ENCODE measurements around the gene CALML6. TPM values are rescaled to one million over a fixed set of nuclear protein-coding genes. Genes with fewer than 3 reads are reported as not detected.

Gene CALML6
- total RNA-seq, 4 donors from 2014 or later: 0.57 TPM; not detected in 3

DNA sequence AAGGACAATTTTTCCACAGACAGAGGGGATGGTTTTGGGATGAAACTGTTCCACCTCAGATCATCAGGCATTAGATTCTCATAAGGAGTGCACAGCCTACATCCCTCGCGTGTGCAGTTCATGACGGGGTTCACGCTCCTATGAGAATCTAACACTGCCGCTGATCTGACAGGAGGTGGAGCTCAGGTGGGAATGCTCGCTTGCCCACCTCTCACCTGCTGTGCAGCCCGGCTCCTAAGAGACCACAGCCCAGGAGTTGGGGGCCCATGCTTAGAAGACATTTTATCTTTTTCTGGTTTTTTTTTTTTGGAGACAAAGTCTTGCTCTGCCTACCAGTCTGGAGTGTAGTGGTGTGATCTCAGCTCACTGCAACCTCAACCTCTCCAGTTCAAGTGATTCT lies 40.2 kb upstream of the CALML6 start:
- intact Hi-C loops (cut with DNase I): no loop called here
- TF ChIP-seq POLR2A (IDR thresholded peaks at IDR 0.05): no peak
- TF ChIP-seq, protein P1, sequence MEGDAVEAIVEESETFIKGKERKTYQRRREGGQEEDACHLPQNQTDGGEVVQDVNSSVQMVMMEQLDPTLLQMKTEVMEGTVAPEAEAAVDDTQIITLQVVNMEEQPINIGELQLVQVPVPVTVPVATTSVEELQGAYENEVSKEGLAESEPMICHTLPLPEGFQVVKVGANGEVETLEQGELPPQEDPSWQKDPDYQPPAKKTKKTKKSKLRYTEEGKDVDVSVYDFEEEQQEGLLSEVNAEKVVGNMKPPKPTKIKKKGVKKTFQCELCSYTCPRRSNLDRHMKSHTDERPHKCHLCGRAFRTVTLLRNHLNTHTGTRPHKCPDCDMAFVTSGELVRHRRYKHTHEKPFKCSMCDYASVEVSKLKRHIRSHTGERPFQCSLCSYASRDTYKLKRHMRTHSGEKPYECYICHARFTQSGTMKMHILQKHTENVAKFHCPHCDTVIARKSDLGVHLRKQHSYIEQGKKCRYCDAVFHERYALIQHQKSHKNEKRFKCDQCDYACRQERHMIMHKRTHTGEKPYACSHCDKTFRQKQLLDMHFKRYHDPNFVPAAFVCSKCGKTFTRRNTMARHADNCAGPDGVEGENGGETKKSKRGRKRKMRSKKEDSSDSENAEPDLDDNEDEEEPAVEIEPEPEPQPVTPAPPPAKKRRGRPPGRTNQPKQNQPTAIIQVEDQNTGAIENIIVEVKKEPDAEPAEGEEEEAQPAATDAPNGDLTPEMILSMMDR (IDR thresholded peaks at IDR 0.05): no peak
- Histone ChIP-seq H3K9me3 (no peaks in the 10 kb centered on the region), H3K27me3 (no peaks in the 10 kb centered on the region), H3K36me3 (peaks cover 0 to 58% (median 11%) of the 10 kb centered on the region in 3 donors), H3K4me1 (peaks cover 18 to 99% (median 32%) of the 10 kb centered on the region in 3 donors), H3K4me3 (no peak overlapping the region), H3K27ac (no peak overlapping the region)
- WGBS, 2 donors: 96 to 97% methylated on average over 7 of the region's 7 CpGs
- DNase-seq: no peak

DNA sequence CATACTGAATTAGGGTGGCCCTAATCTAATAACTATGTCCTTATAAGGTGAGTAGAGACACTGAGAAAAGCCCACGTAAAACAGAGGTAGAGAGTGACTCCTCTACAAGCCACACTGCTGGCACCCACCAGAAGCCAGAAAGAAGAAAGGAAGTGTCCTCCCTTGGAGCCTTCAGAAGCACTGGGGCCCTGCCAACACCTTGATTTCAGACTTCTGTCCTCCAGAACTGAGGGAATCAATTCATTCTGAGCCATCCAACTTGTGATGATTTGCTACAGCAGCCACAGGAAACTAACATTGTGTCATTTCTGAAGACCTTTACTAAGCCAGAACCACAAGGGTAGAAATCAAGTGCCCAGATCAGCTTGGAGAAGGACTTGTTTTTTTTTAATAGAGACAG lies 39.1 kb upstream of the CALML6 start:
- Histone ChIP-seq H3K27me3 (no peaks in the 10 kb centered on the region), H3K27ac (no peak overlapping the region), H3K4me1 (peaks cover 27 to 99% (median 36%) of the 10 kb centered on the region in 3 donors), H3K9me3 (no peaks in the 10 kb centered on the region), H3K36me3 (peaks cover 0 to 58% (median 11%) of the 10 kb centered on the region in 3 donors), H3K4me3 (no peak overlapping the region)
- TF ChIP-seq POLR2A (IDR thresholded peaks at IDR 0.05): no peak
- 83 to 100% methylated on average over 1 of the region's 1 CpG for WGBS, 2 donors
- intact Hi-C loops (cut with DNase I): no loop called here
- DNase-seq: no peak

DNA sequence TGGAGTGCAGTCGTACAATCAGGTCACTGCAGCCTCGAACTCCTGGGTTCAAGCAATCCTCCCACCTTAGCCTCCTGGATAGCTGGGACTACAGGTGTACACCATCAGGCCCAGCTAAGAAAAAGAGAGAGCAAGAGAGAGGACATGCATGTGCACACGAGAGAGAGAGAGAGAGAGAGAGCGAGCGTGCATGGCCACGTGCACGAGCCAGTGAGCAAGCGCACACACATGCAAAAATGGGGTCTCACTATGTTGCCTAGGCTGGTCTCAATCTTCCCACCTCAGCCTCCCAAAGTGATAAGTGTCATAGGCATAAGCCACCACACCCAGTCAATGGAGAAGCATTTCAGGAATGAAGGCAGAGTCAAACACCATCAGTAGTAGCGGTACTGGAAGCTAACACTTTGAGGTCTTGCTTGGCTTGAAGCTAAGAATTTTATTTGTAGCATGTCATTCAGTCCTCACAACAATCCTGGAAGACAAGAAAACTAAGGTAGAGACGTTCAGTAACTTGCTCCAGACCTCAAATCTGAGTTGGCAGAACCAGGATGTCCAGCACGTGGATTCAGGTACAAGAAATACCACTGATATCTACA lies 38.6 kb upstream of the CALML6 start:
- TF ChIP-seq, protein P1 (IDR thresholded peaks at IDR 0.05): no peak
- no peak for TF ChIP-seq POLR2A (IDR thresholded peaks at IDR 0.05)
- 82% methylated on average over 11 of the region's 11 CpGs for WGBS, 2 donors
- intact Hi-C loops (cut with DNase I): no loop called here
- no peaks in the 10 kb centered on the region for H3K27me3 ChIP-seq
- no peak for DNase-seq
- H3K4me1 ChIP-seq: peaks cover 32 to 99% (median 40%) of the 10 kb centered on the region in 3 donors
- H3K4me3 ChIP-seq: no peak overlapping the region
- no peak overlapping the region for H3K27ac ChIP-seq
- no peaks in the 10 kb centered on the region for H3K9me3 ChIP-seq
- H3K36me3 ChIP-seq: peaks cover 0 to 58% (median 11%) of the 10 kb centered on the region in 3 donors

DNA sequence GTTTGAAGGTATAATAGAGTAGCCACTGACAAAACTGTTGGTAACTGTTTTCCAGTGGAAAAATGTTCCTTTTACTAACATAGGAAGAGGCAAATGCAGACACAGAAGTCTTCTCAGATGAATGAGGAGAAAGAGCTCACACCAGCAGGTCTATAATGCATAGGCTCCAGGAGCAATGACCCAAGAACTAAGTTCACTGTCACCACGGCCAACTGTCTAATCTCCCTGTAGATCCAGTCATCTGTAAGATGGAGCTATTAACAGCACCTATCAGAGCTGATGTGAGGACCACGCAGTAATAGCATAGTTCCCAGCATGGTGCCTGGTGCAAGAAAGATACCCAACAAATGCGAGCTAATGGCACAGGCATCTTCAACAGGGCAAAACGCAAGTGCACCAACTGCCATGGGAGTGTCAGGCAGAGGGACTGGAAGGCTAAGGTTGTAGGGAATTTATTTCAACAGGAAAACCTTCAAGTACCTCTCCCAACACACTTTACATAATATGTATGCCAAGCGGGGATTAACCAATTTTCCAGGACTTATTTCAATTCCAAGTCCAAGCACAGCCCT lies 37.1 kb upstream of the CALML6 start:
- peaks cover 32 to 99% (median 39%) of the 10 kb centered on the region in 3 donors for H3K4me1 ChIP-seq
- H3K27ac ChIP-seq: no peak overlapping the region
- TF ChIP-seq, protein P1 (IDR thresholded peaks at IDR 0.05): no peak
- TF ChIP-seq POLR2A (IDR thresholded peaks at IDR 0.05): no peak
- intact Hi-C loops (cut with DNase I): no loop called here
- 65 to 76% methylated on average over 3 to 5 of the region's 5 CpGs for WGBS, 2 donors
- DNase-seq: no peak
- no peak overlapping the region for H3K4me3 ChIP-seq
- H3K27me3 ChIP-seq: no peaks in the 10 kb centered on the region
- H3K9me3 ChIP-seq: no peaks in the 10 kb centered on the region
- H3K36me3 ChIP-seq: peaks cover 0 to 50% (median 11%) of the 10 kb centered on the region in 3 donors

DNA sequence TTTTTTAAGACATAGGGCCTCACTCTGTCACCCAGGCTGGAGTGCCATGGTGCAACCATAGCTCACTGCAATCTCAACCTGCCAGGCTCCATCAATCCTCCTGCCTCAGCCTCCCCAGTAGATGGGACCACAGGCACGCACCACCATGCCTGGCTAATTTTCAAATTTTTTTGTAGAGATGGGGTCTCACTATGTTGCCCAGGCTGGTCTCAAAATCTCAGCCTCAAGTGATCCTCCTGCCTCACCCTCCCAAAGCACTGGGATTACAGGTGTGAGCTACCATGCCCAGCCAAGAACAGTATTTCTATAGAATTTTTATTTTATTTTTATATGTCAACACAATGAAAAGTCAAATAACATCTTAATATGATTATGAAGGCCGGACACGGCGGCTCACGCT lies 35.1 kb upstream of the CALML6 start:
- no peak overlapping the region for H3K27ac ChIP-seq
- peaks cover 0 to 41% (median 4%) of the 10 kb centered on the region in 3 donors for H3K36me3 ChIP-seq
- WGBS, 2 donors: 95 to 100% methylated on average over 5 of the region's 5 CpGs
- DNase-seq: no peak
- H3K27me3 ChIP-seq: no peaks in the 10 kb centered on the region
- no peaks in the 10 kb centered on the region for H3K9me3 ChIP-seq
- no peak overlapping the region for H3K4me3 ChIP-seq
- intact Hi-C loops (cut with DNase I): no loop called here
- TF ChIP-seq, protein P1 (IDR thresholded peaks at IDR 0.05): no peak
- no peak for TF ChIP-seq POLR2A (IDR thresholded peaks at IDR 0.05)
- peaks cover 21 to 97% (median 38%) of the 10 kb centered on the region in 3 donors for H3K4me1 ChIP-seq
